ENCODE measurements around the gene IPPK.

IPPK gene

DNA sequence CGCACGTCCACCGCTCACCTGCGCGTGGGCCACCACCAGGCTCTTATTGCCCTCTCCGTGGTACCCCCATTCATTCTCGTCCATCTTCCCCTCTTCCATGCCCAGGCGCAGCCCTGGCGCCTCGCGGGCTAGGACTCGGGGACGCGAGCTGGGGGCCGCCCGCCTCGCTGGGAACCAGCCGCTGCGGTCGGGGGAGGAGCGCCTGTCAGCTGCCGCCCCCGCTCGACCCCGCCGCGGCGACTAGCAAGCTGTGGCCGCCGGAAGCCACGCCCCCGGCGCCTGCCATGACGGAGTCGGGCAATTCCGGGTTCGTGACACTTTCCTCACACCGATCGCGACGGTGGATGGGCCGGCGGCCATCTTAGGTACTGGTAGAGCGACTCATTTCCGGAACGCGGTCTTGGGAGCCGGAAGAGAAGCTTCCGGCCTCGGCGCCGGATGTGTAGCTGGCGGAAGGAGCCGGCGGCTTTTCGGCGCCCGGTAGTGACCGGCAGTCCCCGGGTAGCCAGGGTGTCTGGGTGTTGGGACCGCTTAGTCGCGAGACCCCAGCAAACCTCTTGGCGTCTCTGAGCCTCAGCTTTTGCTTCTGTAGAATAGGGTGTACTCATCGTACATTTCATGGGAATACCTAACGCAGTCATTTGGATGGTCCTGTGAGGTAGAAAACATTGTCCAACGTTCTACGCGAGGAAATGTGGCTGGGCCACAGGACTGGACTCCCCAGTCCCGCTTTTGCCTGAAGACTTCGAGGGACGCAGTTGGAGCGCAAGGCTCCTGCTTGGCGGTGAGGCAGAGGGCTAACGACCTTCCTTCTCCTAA is at the start of gene IPPK:
TSS of gene IPPK (minus strand) at position 242 of the 819 bp plus-strand sequence. CDS start at position 99, 143 bp downstream.
- TF ChIP-seq GATA2 (IDR thresholded peaks at IDR 0.05; ENCODE audit: low read depth, low read length), result no peak

DNA sequence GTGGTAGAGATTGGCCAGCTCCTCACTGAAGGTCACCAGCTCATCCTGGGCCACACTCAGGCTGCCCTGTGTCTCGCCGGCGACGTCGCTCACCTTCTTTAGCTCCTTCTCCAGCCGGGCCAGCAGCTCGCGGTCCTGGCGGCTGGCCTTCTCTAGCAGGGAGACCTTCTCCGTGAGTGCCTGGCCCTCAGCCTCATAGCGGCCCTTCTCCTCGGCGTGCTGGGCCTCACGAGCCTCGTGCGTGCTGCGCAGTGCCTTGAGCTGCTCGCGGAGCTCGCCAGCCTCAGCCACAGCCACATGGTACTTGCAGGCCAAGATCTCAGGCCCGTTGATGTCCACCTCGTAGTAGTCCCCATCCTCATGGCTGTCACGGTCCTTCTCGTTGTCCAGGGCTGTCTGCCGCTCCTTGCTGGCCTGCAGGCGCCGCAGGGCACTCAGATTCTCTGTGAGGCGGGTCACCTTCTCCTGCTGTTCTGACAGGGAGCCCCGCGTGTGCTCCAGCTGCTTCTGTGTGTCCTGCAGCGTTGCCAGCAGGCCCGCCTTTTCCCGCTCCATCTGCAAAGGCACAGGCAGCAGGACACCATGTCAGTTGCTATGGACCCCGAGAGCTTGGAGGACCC is 49.2 kb upstream of the IPPK start:
- no peak for TF ChIP-seq GATA2 (IDR thresholded peaks at IDR 0.05; ENCODE audit: low read depth, low read length)
- TF ChIP-seq GATA3 (IDR thresholded peaks at IDR 0.05; ENCODE audit: low read depth, low read length), result no peak

DNA sequence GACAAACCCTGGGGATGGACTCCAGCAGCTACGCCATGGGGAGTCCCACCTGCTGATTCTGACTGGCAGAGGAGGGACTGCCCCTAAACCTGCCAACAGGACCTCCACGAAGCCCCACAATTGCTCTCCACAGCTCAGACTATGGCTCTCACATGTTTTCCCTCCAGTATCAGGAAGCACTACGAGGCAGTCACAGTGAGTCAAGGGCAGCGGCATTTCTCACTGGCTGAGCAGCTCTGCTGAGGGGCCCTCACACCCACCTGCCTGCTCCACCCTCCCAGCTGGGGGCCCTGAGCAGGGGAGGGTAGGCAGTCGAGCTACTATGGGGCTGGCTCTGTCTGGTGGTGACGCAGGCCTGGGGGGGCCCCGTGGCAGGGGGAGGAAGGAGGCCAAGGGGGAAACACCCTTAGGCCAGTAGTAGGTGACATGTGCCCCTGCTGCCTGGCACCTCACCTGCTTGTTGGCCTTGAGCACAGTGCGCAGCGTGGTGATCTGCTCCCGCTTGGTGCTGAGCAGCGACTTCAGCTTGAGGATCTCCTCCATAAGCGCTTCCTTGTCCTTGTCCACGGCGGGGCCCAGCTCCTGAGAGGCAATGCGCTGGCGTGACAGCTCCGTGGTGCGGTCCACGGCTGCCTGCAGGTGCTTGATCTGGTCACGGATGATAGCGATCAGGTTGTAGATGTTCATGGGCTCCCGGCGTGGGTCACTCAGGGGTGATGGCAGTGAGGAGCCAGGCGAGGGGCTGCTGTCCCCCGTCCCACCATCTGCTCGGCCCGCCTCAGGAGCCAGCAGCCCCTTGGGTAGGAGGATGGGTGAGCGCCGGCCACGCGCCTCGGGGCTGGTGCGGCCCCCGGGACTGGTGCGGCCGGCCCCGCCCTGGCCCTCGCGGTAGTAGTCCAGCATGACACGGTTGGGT is 48.4 kb upstream of the IPPK start:
- TF ChIP-seq GATA3 (IDR thresholded peaks at IDR 0.05; ENCODE audit: low read depth, low read length) (no peak), GATA2 (IDR thresholded peaks at IDR 0.05; ENCODE audit: low read depth, low read length) (no peak)

GRCh38 chr9:92717201-92718085 is 47.5 kb upstream of the IPPK start:
- TF ChIP-seq GATA3 (IDR thresholded peaks at IDR 0.05; ENCODE audit: low read depth, low read length), result no peak
- no peak for TF ChIP-seq GATA2 (IDR thresholded peaks at IDR 0.05; ENCODE audit: low read depth, low read length)

- TF ChIP-seq GATA3 (IDR thresholded peaks at IDR 0.05; ENCODE audit: low read depth, low read length), result no peak
- no peak for TF ChIP-seq GATA2 (IDR thresholded peaks at IDR 0.05; ENCODE audit: low read depth, low read length)
These were observed 46.6 kb upstream of the IPPK start for GRCh38 chr9:92716557-92716956.

- TF ChIP-seq GATA3 (IDR thresholded peaks at IDR 0.05; ENCODE audit: low read depth, low read length) (no peak), GATA2 (IDR thresholded peaks at IDR 0.05; ENCODE audit: low read depth, low read length) (no peak)
These were observed 45.7 kb upstream of the IPPK start for GRCh38 chr9:92715488-92716231.

GRCh38 chr9:92714787-92715487 is 45.0 kb upstream of the IPPK start:
- TF ChIP-seq GATA2 (IDR thresholded peaks at IDR 0.05; ENCODE audit: low read depth, low read length), result no peak
- no peak for TF ChIP-seq GATA3 (IDR thresholded peaks at IDR 0.05; ENCODE audit: low read depth, low read length)

DNA sequence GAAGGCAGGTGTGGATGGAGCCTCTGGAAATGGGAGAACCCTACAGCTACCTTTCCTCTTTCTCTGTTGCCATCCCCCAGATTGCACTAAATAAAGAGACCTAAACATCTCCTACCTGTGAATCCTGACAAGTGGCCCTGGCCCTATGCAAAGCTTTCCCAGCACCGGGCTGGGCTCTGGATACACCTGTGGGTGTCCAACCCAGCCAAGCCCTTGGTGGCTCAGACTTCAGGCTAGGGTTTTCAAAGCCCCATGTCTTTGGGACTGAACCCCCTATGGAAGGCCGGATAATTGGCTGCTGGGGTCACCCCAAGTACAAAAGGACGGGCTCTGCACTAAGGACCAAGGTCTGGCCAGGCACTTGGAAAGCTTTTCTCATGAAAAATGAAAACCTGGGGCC is 44.1 kb upstream of the IPPK start:
- no peak for TF ChIP-seq GATA3 (IDR thresholded peaks at IDR 0.05; ENCODE audit: low read depth, low read length)
- no peak for TF ChIP-seq GATA2 (IDR thresholded peaks at IDR 0.05; ENCODE audit: low read depth, low read length)

GRCh38 chr9:92713528-92713927 is 43.6 kb upstream of the IPPK start:
- TF ChIP-seq GATA2 (IDR thresholded peaks at IDR 0.05; ENCODE audit: low read depth, low read length), result no peak
- no peak for TF ChIP-seq GATA3 (IDR thresholded peaks at IDR 0.05; ENCODE audit: low read depth, low read length)

GRCh38 chr9:92712767-92713166 is 42.8 kb upstream of the IPPK start:
- TF ChIP-seq GATA3 (IDR thresholded peaks at IDR 0.05; ENCODE audit: low read depth, low read length) (no peak), GATA2 (IDR thresholded peaks at IDR 0.05; ENCODE audit: low read depth, low read length) (no peak)

DNA sequence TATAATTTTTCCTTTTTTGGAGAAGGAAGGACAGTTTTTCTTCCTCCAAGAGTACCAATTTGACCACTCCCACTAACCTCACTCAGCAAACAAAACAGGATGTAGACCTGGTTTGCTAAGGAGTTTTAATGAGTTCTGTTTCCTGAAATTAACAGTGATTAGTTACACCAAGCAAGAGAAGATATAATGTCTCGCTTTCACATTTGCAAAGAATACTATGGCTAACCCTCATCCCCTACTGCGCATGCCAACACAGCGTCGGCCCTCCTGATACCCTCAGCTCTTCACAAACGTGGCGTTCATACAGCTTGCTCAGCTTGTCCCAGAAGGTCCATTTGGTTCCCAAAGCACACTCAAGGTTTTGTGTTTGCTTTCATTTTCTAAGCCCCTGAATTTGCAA is 41.9 kb upstream of the IPPK start:
- TF ChIP-seq GATA3 (IDR thresholded peaks at IDR 0.05; ENCODE audit: low read depth, low read length), result no peak
- TF ChIP-seq GATA2 (IDR thresholded peaks at IDR 0.05; ENCODE audit: low read depth, low read length), result no peak

DNA sequence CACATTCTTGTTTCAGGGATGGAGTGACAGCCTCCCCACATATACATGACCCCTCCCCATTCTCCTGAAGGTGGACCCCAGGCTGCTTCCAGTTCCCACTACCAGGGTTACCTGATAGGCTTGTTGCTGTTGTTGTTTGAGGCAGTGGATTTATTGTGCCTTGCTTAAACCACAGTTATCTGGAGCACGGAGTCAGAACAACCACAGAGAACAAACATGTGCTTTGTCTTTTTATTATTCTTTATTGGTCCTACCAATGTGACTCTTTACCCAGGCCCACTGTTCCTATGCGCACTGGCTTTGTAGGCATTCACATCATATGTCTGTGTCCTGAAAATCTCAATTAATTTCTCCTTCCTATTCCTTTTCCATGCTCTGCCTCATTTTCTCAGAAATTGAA is 41.2 kb upstream of the IPPK start:
- TF ChIP-seq GATA2 (IDR thresholded peaks at IDR 0.05; ENCODE audit: low read depth, low read length), result no peak
- TF ChIP-seq GATA3 (IDR thresholded peaks at IDR 0.05; ENCODE audit: low read depth, low read length), result no peak
